ENCODE results near the gene SFRP2. TPM values are rescaled to one million over a fixed set of nuclear protein-coding genes. Genes with fewer than 3 reads are reported as not detected.

SFRP2 gene
- total and polyA plus RNA-seq, 10 of the 15 experiments (the other 5 are each of a cell fraction or from before 2014, with no cell fraction given): 0.11 to 0.33 (median 0.16) TPM; not detected in 7

- H3K4me1 ChIP-seq (ENCODE audit: control insufficient read depth, insufficient read depth, low read length): no peaks in the 10 kb centered on the region
- peaks cover 30 to 34% of the 10 kb centered on the region in 2 experiments for H3K27me3 ChIP-seq (replicated peaks in 1 of 2; ENCODE audit: control insufficient read depth in 2 of 2, insufficient read depth in 2 of 2, low read length in 1 of 2)
- H2AFZ ChIP-seq (ENCODE audit: control insufficient read depth, low read depth, low read length): no peak overlapping the region
These were observed 1.6 kb upstream of the SFRP2 start for GRCh38 chr4:153790500-153790865.

More at GRCh38 chr4:153790500-153790865, 1.6 kb upstream of the SFRP2 start:
- no peaks in the 10 kb centered on the region for H4K20me1 ChIP-seq (ENCODE audit: control insufficient read depth, insufficient read depth)
- FAIRE-seq (no peak), DNase-seq (ENCODE audit: low read depth, low spot score) (no peak), ATAC-seq (no peak)
- ChIA-PET SMC1A (ENCODE audit: uncharacterized antibody, unreplicated experiment) (no interaction called here), POLR2A (no interaction called here), RAD21 (ENCODE audit: unreplicated experiment) (no interaction called here), CTCF (no interaction called here)
- H3K79me2 ChIP-seq (ENCODE audit: control insufficient read depth, insufficient read depth, low read length): no peaks in the 10 kb centered on the region
- no peaks in the 10 kb centered on the region for H3K9me3 ChIP-seq (replicated peaks; ENCODE audit: control insufficient read depth, insufficient read depth, low read length)
- no peak overlapping the region for H3K4me2 ChIP-seq (ENCODE audit: control insufficient read depth, insufficient read depth)
- no peaks in the 10 kb centered on the region for H3K36me3 ChIP-seq (ENCODE audit: control insufficient read depth in 2 of 2, insufficient read depth in 2 of 2, low read length in 1 of 2)
- 19% methylated on average over 10 of the region's 10 CpGs for WGBS (ENCODE audit: insufficient coverage, insufficient replicate concordance, low lambda C conversion rate, missing lambda C conversion rate)
- BruUV-seq (replicated peaks): no TSS peak
- no peak overlapping the region for H3K4me3 ChIP-seq
- H3K9ac ChIP-seq (ENCODE audit: control insufficient read depth, insufficient read depth, low read length): no peak overlapping the region
- in situ Hi-C loops (cut with MboI) (no loop called here), intact Hi-C loops (cut with micrococcal nuclease; ENCODE audit: unreplicated experiment) (no loop called here)
- H3K27ac ChIP-seq (ENCODE audit: control insufficient read depth, insufficient read depth): no peak overlapping the region
- TF ChIP-seq RFX5 (IDR thresholded peaks at IDR 0.05; ENCODE audit: low read depth, low read length) (no peak), REST (IDR thresholded peaks at IDR 0.05; ENCODE audit: low read depth, low read length) (no peak), RBBP5 (conservative IDR thresholded peaks at IDR 0.05) (no peak), RELB (IDR thresholded peaks at IDR 0.05; ENCODE audit: low read depth) (no peak), NRF1 (conservative IDR thresholded peaks at IDR 0.05; ENCODE audit: low read depth, low read length) (no peak), DPF2 (IDR thresholded peaks at IDR 0.05) (no peak), IKZF1 (conservative IDR thresholded peaks at IDR 0.05) (no peak), RCOR1 (conservative IDR thresholded peaks at IDR 0.05; ENCODE audit: low read depth, low read length) (no peak), GATAD2B (conservative IDR thresholded peaks at IDR 0.05; ENCODE audit: low read depth) (no peak), ZNF207 (IDR thresholded peaks at IDR 0.05; ENCODE audit: borderline replicate concordance) (no peak), MTA3 (IDR thresholded peaks at IDR 0.05; ENCODE audit: borderline replicate concordance, low read length) (no peak), SP1 (IDR thresholded peaks at IDR 0.05; ENCODE audit: low read depth, low read length) (no peak), CBX3 (IDR thresholded peaks at IDR 0.05; ENCODE audit: borderline replicate concordance, low read depth) (no peak), TARDBP (IDR thresholded peaks at IDR 0.05; ENCODE audit: borderline replicate concordance) (no peak)
